ENCODE measurements around the gene DOCK1.
"Not testable (repeated sequence)": the region's sequence is repeated elsewhere in the genome, so short reads cannot be mapped to it uniquely, and the experiment has no call there.

The DOCK1 gene

GRCh38 chr10:127279334-127279774 is 374.1 kb downstream of the DOCK1 start:
- no peak for DNase-seq (ENCODE audit: low spot score)

GRCh38 chr10:127280446-127280845 is 375.2 kb downstream of the DOCK1 start:
- no peak for DNase-seq (ENCODE audit: low spot score)

- DNase-seq (ENCODE audit: low spot score), result peak; percentile 53
Measured at GRCh38 chr10:127283017-127283416, 377.8 kb downstream of the DOCK1 start.

GRCh38 chr10:127283576-127283975 is 378.3 kb downstream of the DOCK1 start:
- no peak for DNase-seq (ENCODE audit: low spot score)

GRCh38 chr10:127290850-127291249 is 385.6 kb downstream of the DOCK1 start:
- DNase-seq (ENCODE audit: low spot score), result no peak

GRCh38 chr10:127291329-127291728 is 386.1 kb downstream of the DOCK1 start:
- no peak for DNase-seq (ENCODE audit: low spot score)

- DNase-seq (ENCODE audit: low spot score), result no peak
Measured at GRCh38 chr10:127292888-127293287, 387.7 kb downstream of the DOCK1 start.

- DNase-seq (ENCODE audit: low spot score), result no peak
Measured at GRCh38 chr10:127293640-127294039, 388.4 kb downstream of the DOCK1 start.

- DNase-seq (ENCODE audit: low spot score), result no peak
Measured at GRCh38 chr10:127296696-127297095, 391.5 kb downstream of the DOCK1 start.

GRCh38 chr10:127298381-127298780 is 393.2 kb downstream of the DOCK1 start:
- DNase-seq (ENCODE audit: low spot score), result no peak

- not testable (repeated sequence) for DNase-seq (ENCODE audit: low spot score)
Measured at GRCh38 chr10:127299192-127299591, 394.0 kb downstream of the DOCK1 start.

GRCh38 chr10:127299956-127300689 is 394.9 kb downstream of the DOCK1 start:
- no peak for DNase-seq (ENCODE audit: low spot score)

- no peak for DNase-seq (ENCODE audit: low spot score)
Measured at GRCh38 chr10:127300868-127301321, 395.7 kb downstream of the DOCK1 start.

GRCh38 chr10:127302343-127302742 is 397.1 kb downstream of the DOCK1 start:
- no peak for DNase-seq (ENCODE audit: low spot score)

GRCh38 chr10:127303105-127303504 is 397.9 kb downstream of the DOCK1 start:
- no peak for DNase-seq (ENCODE audit: low spot score)

GRCh38 chr10:127303746-127304145 is 398.5 kb downstream of the DOCK1 start:
- DNase-seq (ENCODE audit: low spot score), result no peak

- DNase-seq (ENCODE audit: low spot score), result no peak
Measured at GRCh38 chr10:127306479-127306878, 401.3 kb downstream of the DOCK1 start.

GRCh38 chr10:127307338-127307737 is 402.1 kb downstream of the DOCK1 start:
- no peak for DNase-seq (ENCODE audit: low spot score)

GRCh38 chr10:127308031-127308430 is 402.8 kb downstream of the DOCK1 start:
- no peak for DNase-seq (ENCODE audit: low spot score)

GRCh38 chr10:127309619-127310018 is 404.4 kb downstream of the DOCK1 start:
- DNase-seq (ENCODE audit: low spot score), result not testable (repeated sequence)

GRCh38 chr10:127310430-127310829 is 405.2 kb downstream of the DOCK1 start:
- DNase-seq (ENCODE audit: low spot score), result no peak

GRCh38 chr10:127310923-127311322 is 405.7 kb downstream of the DOCK1 start:
- no peak for DNase-seq (ENCODE audit: low spot score)

GRCh38 chr10:127313996-127314700 is 408.9 kb downstream of the DOCK1 start:
- no peak for DNase-seq (ENCODE audit: low spot score)
